HCT116 (cell line): ENCODE results near the gene SLC25A42. TPM values are rescaled to one million over a fixed set of nuclear protein-coding genes. Genes with fewer than 3 reads are reported as not detected.
"Not testable (repeated sequence)": the region's sequence is repeated elsewhere in the genome, so short reads cannot be mapped to it uniquely, and the experiment has no call there.

Experiments
- ATAC-seq: fragments of 200-7000 bp; cut with Tn5 transposase; 2 replicates; pipeline ENCODE4 v1.9.1; 2020; ENCODE audit warnings: mild to moderate bottlenecking, moderate library complexity
- BruUV-seq: library from RNA; stranded (reverse); fragments of 400-500 nt; replicated peaks from 2 replicates; lab custom pipeline; 2021; lab: Mats Ljungman, UMichigan
- CTCF ChIA-PET: fragments of 300-600 bp; sonication (Branson Sonifier 250); formaldehyde crosslinking; loops from one replicate; lab custom pipeline; 2021; ENCODE audit warnings: antibody characterized with exemption; lab: Charles Lee
- POLR2A ChIA-PET: fragments of 300-600, 350-600 bp; sonication (Branson Sonifier 250); formaldehyde crosslinking; loops from one replicate; lab custom pipeline; 2021; ENCODE audit warnings: antibody characterized with exemption; lab: Charles Lee
- RAD21 ChIA-PET, 2 experiments: fragments of 300-600 bp; sonication (Branson Sonifier 250); formaldehyde crosslinking; loops; one replicate each; lab custom pipeline; 2023; ENCODE audit warnings: low total read pairs in 2 of 2; ENCODE audit not compliant: uncharacterized antibody in 2 of 2, unreplicated experiment in 2 of 2, low non-redundant PET in 1 of 2; lab: Charles Lee
- DNase-seq: peaks from one replicate; pipeline ENCODE4 v3.0.0-alpha.2; 2010; ENCODE audit warnings: low read depth, low spot score
- H2AFZ ChIP-seq: fragments of 200-600 bp; shearing (Covaris generic), sonication (generic); 2 replicates; pipeline ENCODE4 v1.6.1; 2017; ENCODE audit warnings: low read depth, mixed run types, mixed read lengths, antibody characterized with exemption, low read length; ENCODE audit not compliant: poor library complexity, severe bottlenecking
- H3K27ac ChIP-seq: 2 replicates; pipeline ENCODE4 v1.5.1; 2012; ENCODE audit warnings: low read depth, low read length
- H3K27me3 ChIP-seq: fragments of 200-600 bp; sonication (generic); 2 replicates; pipeline ENCODE4 v1.6.1; 2016; ENCODE audit warnings: mixed run types, low read length, mixed read lengths; ENCODE audit not compliant: insufficient read depth
- H3K36me3 ChIP-seq, 2 experiments: fragments of 200-500 bp in 1 of 2; fragments of 200-600 bp in 1 of 2; sonication (Bioruptor generic) in 1 of 2; sonication (generic) in 1 of 2; 2 replicates each; pipeline versions ENCODE4 v1.5.1 to v1.6.1; 2014 to 2016; ENCODE audit warnings: low read length in 2 of 2, inconsistent platforms in 1 of 2, mixed read lengths in 1 of 2, mixed run types in 1 of 2; ENCODE audit not compliant: insufficient read depth in 2 of 2, control insufficient read depth in 1 of 2
- H3K4me1 ChIP-seq, 2 experiments: fragments of 200-600 bp in 1 of 2; sonication (generic) in 1 of 2; 2 replicates each; pipeline versions ENCODE4 v1.5.1 to v1.6.1; 2012 to 2017; ENCODE audit warnings: low read length in 2 of 2, inconsistent platforms in 1 of 2, mild to moderate bottlenecking in 1 of 2, mixed read lengths in 1 of 2, mixed run types in 1 of 2, moderate library complexity in 1 of 2; ENCODE audit not compliant: insufficient read depth in 2 of 2, control insufficient read depth in 1 of 2
- H3K4me2 ChIP-seq: fragments of 200-600 bp; sonication (generic); 2 replicates; pipeline ENCODE4 v1.6.1; 2017; ENCODE audit warnings: mixed run types, low read length, mixed read lengths
- H3K4me3 ChIP-seq, 2 experiments: fragments of 200-600 bp in 1 of 2; sonication (generic) in 1 of 2; replicated peaks in 1 of 2; 2 replicates each; pipeline ENCODE4 v1.5.1; 2011 to 2016; ENCODE audit warnings: low read length in 2 of 2, control low read depth in 1 of 2, low read depth in 1 of 2, mild to moderate bottlenecking in 1 of 2, mixed read lengths in 1 of 2, mixed run types in 1 of 2
- H3K79me2 ChIP-seq: fragments of 200-600 bp; sonication (generic); 2 replicates; pipeline ENCODE4 v1.6.1; 2017; ENCODE audit warnings: mild to moderate bottlenecking, mixed run types, low read length, moderate library complexity, mixed read lengths; ENCODE audit not compliant: insufficient read depth
- H3K9ac ChIP-seq: fragments of 200-600 bp; sonication (generic); 2 replicates; pipeline ENCODE4 v1.6.1; 2016; ENCODE audit warnings: low read length, mixed read lengths
- H3K9me2 ChIP-seq: fragments of 200-600 bp; sonication (generic), shearing (Covaris generic); 2 replicates; pipeline ENCODE4 v1.6.1; 2017; ENCODE audit warnings: mixed run types, mild to moderate bottlenecking, moderate library complexity; ENCODE audit not compliant: insufficient read depth
- H3K9me3 ChIP-seq, 2 experiments: fragments of 200-500 bp in 1 of 2; fragments of 200-600 bp in 1 of 2; sonication (Bioruptor generic) in 1 of 2; sonication (generic) in 1 of 2; 2 replicates each; pipeline ENCODE4 v1.6.1; 2014 to 2017; ENCODE audit warnings: low read length in 2 of 2, mixed read lengths in 2 of 2, inconsistent platforms in 1 of 2, low read depth in 1 of 2, mild to moderate bottlenecking in 1 of 2, mixed run types in 1 of 2, moderate library complexity in 1 of 2; ENCODE audit not compliant: control insufficient read depth in 1 of 2, insufficient read depth in 1 of 2
- H4K20me1 ChIP-seq: fragments of 200-600 bp; sonication (generic), shearing (Covaris generic); 2 replicates; pipeline ENCODE4 v1.6.1; 2017; ENCODE audit warnings: mixed run types, mild to moderate bottlenecking, moderate library complexity; ENCODE audit not compliant: insufficient read depth
- CBX3 ChIP-seq: IDR thresholded peaks from 2 replicates; pipeline ENCODE4 v1.6.1; 2012; ENCODE audit warnings: low read depth
- CEBPB ChIP-seq: IDR thresholded peaks from 2 replicates; pipeline ENCODE4 v1.6.1; 2012; ENCODE audit warnings: low read depth
- ELF1 ChIP-seq: IDR thresholded peaks from 2 replicates; pipeline ENCODE4 v1.6.1; 2012; ENCODE audit warnings: low read depth, borderline replicate concordance
- EZH2phosphoT487 ChIP-seq: fragments of 200-600 bp; IDR thresholded peaks from 2 replicates; pipeline ENCODE4 v1.6.1; 2018; ENCODE audit warnings: antibody characterized with exemption, borderline replicate concordance
- FOSL1 ChIP-seq: IDR thresholded peaks from 2 replicates; pipeline ENCODE4 v1.6.1; 2012; ENCODE audit warnings: low read depth
- POLR2A ChIP-seq: IDR thresholded peaks from 2 replicates; pipeline ENCODE4 v1.7.0; 2011; ENCODE audit warnings: borderline replicate concordance; ENCODE audit not compliant: insufficient read depth, insufficient read length; ENCODE audit errors: extremely low read depth
- RAD21 ChIP-seq: IDR thresholded peaks from 2 replicates; pipeline ENCODE4 v1.6.1; 2012; ENCODE audit warnings: low read depth, mild to moderate bottlenecking
- SIN3A ChIP-seq: IDR thresholded peaks from 2 replicates; pipeline ENCODE4 v1.6.1; 2012; ENCODE audit warnings: low read depth
- YY1 ChIP-seq: IDR thresholded peaks from 2 replicates; pipeline ENCODE4 v1.6.1; 2011; ENCODE audit warnings: low read length, low read depth, moderate library complexity, mild to moderate bottlenecking; ENCODE audit not compliant: insufficient replicate concordance; ENCODE audit errors: extremely low read depth
- ZNF274 ChIP-seq: fragments of 200-500 bp; sonication (Bioruptor generic); IDR thresholded peaks from 2 replicates; pipeline ENCODE4 v1.6.1; 2014; ENCODE audit warnings: mild to moderate bottlenecking, low read depth, low read length, inconsistent platforms
- intact Hi-C: fragments of 100-400 bp; cut with micrococcal nuclease; formaldehyde crosslinking; loops from 2 replicates; pipeline ENCODE4 v1.10.0; 2022
- total RNA-seq: library from RNA; stranded (reverse); gene quantifications from one replicate; pipeline ENCODE4 v1.2.1, GENCODE V29; 2021; ENCODE audit not compliant: unreplicated experiment
- TF ChIP-seq, protein P1 (sequence below): IDR thresholded peaks from 2 replicates; pipeline ENCODE4 v1.6.1; 2012

Gene SLC25A42
- total RNA-seq, 1 experiment from 2014 or later, result 10.2 TPM

DNA sequence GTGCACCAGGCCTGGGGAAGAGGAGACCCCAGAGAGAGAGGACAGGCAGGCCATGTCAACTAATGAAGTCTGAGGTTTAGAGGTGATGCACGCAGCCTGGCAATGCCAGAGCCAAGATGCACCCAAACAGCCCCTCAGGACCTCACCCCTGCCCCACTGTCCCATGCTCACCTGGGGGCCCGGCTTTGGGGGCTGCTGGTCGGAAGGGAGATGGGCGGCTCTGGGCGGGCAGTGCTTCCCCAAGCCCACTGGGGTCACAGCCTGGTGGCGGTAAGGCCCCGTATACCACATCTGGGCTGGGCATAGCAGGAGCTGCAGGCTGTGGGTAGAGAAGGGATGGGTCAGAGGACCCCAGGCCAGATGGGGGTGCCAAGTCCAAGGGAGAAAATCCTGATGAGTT, 83.1 kb downstream of the SLC25A42 start:
- POLR2A ChIA-PET, result no interaction called here
- H3K4me3 ChIP-seq, result no peak overlapping the region
- CTCF ChIA-PET, result interaction anchor here (1.2 to 3.3 kb wide), 2 partner anchors 11 to 196 kb away, joined by 3 to 15 read pairs; no protein-coding TSS in a partner anchor

GRCh38 chr19:19147344-19147743, 83.5 kb downstream of the SLC25A42 start:
- no peaks in the 10 kb centered on the region for H3K79me2 ChIP-seq
- no peaks in the 10 kb centered on the region; a peak in 2 of 4 replicates for H3K36me3 ChIP-seq
- intact Hi-C loops, result loop anchor here (2.0 to 5.0 kb wide), 2 partner anchors 27 to 345 kb away; no protein-coding TSS in a partner anchor
- POLR2A ChIA-PET, result no interaction called here
- H3K27me3 ChIP-seq, result no peaks in the 10 kb centered on the region
- no peak overlapping the region for H3K9ac ChIP-seq
- H3K4me1 ChIP-seq, result no peaks in the 10 kb centered on the region
- CTCF ChIA-PET, result interaction anchor here (0.7 to 3.3 kb wide), 3 partner anchors 11 to 195 kb away, joined by 3 to 15 read pairs (median 3); no protein-coding TSS in a partner anchor
- DNase-seq (no peak), ATAC-seq (no peak)
- H3K27ac ChIP-seq, result no peak overlapping the region
- no TSS peak for BruUV-seq
- H2AFZ ChIP-seq, result no peak overlapping the region
- H3K4me2 ChIP-seq, result no peak overlapping the region
- H3K9me2 ChIP-seq, result no peaks in the 10 kb centered on the region
- TF ChIP-seq, protein P1, sequence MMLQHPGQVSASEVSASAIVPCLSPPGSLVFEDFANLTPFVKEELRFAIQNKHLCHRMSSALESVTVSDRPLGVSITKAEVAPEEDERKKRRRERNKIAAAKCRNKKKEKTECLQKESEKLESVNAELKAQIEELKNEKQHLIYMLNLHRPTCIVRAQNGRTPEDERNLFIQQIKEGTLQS, result no peak
- TF ChIP-seq ZNF274 (no peak), RAD21 (no peak), FOSL1 (no peak), SIN3A (no peak), CEBPB (no peak), CBX3 (no peak), POLR2A (no peak)
- H4K20me1 ChIP-seq, result no peaks in the 10 kb centered on the region
- no peaks in the 10 kb centered on the region for H3K9me3 ChIP-seq
- RAD21 ChIA-PET, result interaction anchor here in 1 of 2 experiments (0.6 kb wide), 1 partner anchor 295 kb away, joined by 3 read pairs; no protein-coding TSS in a partner anchor
- no peak overlapping the region for H3K4me3 ChIP-seq

More for the DNA sequence above, 83.1 kb downstream of the SLC25A42 start:
- Histone ChIP-seq H3K36me3 (no peaks in the 10 kb centered on the region; a peak in 2 of 4 replicates), H3K27me3 (no peaks in the 10 kb centered on the region), H3K79me2 (no peaks in the 10 kb centered on the region), H3K4me2 (no peak overlapping the region), H2AFZ (no peak overlapping the region), H3K9ac (no peak overlapping the region), H4K20me1 (no peaks in the 10 kb centered on the region), H3K9me3 (no peaks in the 10 kb centered on the region), H3K9me2 (no peaks in the 10 kb centered on the region), H3K27ac (no peak overlapping the region), H3K4me1 (no peaks in the 10 kb centered on the region)
- ATAC-seq (no peak), DNase-seq (no peak)
- RAD21 ChIA-PET, result interaction anchor here in 1 of 2 experiments (0.6 to 1.4 kb wide), 2 partner anchors 28 to 296 kb away, joined by 3 read pairs; no protein-coding TSS in a partner anchor
- no TSS peak for BruUV-seq
- intact Hi-C loops, result loop anchor here (1.0 to 5.0 kb wide), 3 partner anchors 28 to 345 kb away; no protein-coding TSS in a partner anchor
- TF ChIP-seq EZH2phosphoT487 (no peak), YY1 (no peak), RAD21 (no peak), ELF1 (no peak), FOSL1 (no peak), ZNF274 (no peak)

GRCh38 chr19:19148504-19148903, 84.7 kb downstream of the SLC25A42 start:
- DNase-seq, ATAC-seq, H2AFZ ChIP-seq, H3K36me3 ChIP-seq, RAD21 ChIA-PET, H3K4me2 ChIP-seq, H3K9me3 ChIP-seq, H3K79me2 ChIP-seq, BruUV-seq, POLR2A ChIA-PET, H3K27me3 ChIP-seq, H3K4me3 ChIP-seq, H3K4me1 ChIP-seq, H3K9ac ChIP-seq, H3K9me2 ChIP-seq, H3K27ac ChIP-seq, H4K20me1 ChIP-seq: not testable (repeated sequence)
- CTCF ChIA-PET, result interaction anchor here (1.2 to 3.3 kb wide), 2 partner anchors 26 to 194 kb away, joined by 3 to 15 read pairs; no protein-coding TSS in a partner anchor
- intact Hi-C loops, result loop anchor here (5.0 kb wide), 1 partner anchor 344 kb away; no protein-coding TSS in a partner anchor
